GM10847 (cell line): ENCODE data around the gene LYPD8.

ENCODE experiments used
- POLR2A ChIP-seq: IDR thresholded peaks from 2 replicates; pipeline ENCODE4 v1.6.1; 2011; ENCODE audit not compliant: insufficient read length; ENCODE audit errors: extremely low read depth

The LYPD8 gene

DNA sequence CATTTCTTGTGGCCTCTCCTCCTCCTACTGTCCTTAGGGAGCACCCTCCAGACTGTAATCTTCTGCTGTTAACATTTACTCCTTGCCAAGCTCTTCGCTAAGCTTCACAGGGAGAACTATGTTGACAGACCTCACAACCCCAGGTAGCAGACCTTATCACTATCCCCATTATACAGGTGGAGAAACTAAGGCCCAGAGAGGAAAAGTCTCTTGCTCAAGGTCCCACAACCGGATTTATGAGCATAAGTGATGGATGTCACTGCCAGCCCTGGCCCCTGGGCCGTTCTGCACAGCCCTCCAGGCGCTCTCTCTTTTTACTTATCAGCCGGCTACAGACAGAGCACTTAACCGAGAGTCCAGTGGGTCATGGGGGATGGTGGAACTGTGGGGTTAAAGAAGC, 18.1 kb downstream of the LYPD8 start:
- no peak for TF ChIP-seq POLR2A

DNA sequence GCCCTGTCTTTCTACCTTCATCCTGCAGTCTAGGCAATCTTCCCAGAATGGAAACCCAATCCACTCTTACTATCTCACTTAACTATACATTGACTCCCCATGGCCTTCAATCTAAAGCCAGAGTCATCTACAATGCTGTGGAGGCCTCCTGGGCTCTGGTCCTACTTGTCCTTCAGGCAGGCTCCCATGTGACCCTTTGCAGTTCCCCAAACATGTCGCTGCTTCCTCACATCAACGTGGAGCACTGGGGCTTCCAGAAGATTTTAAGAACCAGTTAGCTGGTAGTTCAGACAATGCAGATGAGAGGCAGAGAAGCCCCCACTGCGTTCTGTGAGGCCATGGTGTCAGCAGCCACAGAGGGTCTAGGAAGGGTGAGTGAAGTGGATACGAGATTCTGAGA, 18.6 kb downstream of the LYPD8 start:
- TF ChIP-seq POLR2A = no peak

DNA sequence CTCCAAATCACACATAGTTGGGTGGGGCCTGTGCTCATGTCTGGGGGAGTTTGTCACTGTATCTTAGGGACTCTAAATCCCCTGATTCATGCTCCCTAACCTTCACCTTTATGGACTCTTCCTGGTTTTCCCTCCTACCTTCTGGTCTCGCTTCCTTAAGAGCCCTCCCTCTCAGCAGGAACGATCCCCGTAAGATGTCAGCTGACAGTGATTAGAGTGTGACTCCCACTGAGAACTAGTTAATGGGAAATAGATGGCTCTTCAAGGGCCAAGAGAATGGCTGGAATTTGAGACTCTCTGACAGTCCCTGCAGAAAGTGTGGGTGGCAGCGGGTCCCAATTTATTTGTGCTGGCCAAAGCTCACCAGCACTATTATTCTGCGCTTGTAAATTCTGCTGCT, 22.0 kb downstream of the LYPD8 start:
- no peak for TF ChIP-seq POLR2A

DNA sequence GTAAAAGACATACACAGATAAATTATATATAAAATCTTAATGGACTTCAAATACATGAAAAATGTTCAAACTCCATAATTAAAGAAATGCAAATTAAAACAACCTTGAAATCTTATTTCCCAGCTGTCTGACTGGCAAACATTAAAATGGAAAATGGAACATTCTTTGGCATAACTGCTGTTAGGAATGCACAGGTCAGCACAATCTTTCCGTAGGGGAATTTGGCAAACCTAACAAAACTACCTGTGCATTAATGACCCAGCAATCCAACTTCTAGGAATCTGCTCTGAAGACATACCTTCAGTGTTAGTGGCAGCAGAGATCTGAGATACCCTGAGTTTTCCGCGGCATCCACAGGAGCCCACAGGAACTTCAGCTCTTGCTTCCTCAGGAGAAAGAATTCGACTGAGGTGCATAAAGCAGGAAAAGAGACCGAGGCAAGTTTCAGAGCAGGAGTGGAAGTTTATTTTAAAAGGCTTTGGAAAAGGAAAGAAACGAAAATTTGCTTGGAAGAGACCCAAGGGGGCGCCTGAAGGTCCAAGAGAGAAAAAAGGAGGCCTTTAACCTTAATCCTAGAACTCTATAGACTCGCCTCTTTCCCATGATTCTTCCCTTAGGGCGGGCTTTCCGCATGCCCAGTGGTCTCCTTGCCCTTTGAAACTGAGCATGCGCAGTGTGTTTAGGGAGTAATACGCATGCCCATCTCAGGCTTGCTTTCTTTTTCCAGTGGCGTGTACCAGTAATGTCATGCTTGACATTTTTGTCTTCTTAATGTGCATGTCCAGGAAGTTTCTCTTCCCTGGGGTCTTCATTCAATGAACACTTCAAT, 24.8 kb downstream of the LYPD8 start:
- no peak for TF ChIP-seq POLR2A

DNA sequence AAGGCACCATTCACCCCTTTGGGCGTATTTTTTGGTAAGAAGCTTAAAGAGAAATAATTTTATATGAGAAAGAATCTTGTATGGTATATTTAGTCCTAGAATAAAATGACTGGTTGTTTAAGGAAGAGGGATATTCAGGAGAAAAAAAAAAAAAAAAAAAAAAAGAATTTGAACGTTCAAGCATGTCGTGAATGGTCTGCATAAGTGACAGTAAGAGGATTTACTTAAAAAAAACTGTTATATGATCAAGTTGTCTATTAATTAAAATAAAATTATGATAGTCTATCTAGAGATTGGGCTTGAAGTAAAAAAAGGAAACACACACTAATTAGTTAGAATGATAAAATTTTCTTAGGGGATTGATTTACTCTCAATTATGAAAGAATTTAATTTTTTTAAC, 41.3 kb downstream of the LYPD8 start:
- no peak for TF ChIP-seq POLR2A

DNA sequence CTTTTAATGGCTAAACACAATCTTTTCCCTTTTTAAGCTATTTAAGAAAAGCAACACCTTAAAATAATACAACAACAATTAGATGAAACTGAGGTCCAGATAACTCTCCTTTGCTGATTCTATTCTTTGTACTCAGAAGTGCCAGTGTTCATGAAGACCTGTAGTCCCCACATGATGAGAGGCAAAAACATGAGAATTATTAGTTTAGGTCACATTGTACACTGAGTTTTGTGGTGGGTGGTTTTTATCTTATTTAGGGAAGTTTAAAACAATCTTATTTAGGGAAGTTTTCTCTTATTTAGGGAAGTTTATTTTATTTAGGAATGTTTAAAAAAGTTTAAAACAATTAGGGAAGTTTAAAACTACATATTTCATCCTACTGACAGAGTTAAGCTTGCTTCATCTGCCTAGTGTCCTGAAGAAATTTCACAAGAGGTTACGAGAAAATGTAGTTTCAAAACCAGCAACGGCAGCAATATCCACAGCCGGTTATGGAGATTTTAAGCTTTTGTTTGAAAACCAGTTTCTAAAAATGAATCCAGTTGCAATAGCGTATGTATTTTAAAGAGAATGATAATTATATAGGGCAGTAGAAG, 45.2 kb downstream of the LYPD8 start:
- TF ChIP-seq POLR2A = no peak

DNA sequence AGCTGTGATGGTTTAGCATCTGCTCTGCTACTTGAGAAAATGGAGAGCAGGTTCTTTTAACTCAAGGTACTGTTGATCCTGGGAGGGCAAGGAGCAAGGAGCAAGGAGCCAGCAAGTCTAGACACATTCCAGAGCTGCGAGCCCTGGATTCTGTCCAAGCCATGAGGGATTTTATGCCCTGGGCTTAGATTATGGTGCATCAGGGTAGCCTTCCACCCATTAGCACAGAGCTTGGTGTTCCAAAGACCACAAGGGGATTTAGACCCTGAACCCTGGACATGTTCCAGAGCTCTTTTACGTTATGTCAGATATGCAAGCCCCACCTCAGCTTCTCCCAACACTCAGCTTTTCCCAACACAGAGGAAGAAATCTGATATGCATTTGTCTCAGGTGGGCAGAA, 51.0 kb downstream of the LYPD8 start:
- TF ChIP-seq POLR2A = no peak

DNA sequence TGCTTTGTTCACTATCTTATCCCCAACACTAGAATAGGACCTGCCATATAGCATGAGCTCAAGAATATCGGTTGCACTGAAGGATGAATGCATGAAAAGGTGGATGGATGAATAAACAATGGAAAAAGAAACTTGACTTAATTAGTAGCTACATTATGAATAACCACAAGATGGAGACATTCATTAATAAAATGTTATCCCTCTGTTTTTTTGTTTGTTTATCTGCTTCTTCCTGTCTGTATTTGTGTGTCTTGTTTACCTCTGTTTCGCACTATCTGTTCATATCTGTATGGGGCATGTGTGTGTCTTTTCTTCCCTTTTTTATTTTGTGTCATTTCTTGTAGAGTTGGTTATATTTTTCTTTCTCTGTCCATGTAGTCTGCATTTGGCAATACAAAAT, 51.9 kb downstream of the LYPD8 start:
- TF ChIP-seq POLR2A = no peak

DNA sequence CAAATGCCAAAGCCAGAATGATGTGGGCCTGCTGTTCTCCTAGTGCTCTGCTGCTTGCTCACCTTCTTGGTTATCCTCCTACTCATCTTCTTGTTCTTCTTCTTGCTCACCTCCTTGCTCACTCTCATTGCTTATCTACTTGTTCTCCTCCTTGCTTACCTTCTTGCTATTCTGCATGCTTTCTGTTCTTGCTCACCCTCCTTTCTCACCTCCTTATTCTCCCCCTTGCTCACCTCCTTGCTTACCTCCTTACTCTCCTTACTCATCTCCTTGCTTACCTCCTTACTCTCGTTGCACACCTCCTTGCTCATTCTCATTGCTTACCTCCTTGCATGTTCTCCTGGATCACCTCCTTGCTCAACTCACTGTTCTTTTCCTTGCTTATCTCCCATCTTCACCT, 52.8 kb downstream of the LYPD8 start, which contains the start of gene OR14I1:
TSS of gene OR14I1 (minus strand) at position 53 of the 400 bp plus-strand sequence.
- no peak for TF ChIP-seq POLR2A

DNA sequence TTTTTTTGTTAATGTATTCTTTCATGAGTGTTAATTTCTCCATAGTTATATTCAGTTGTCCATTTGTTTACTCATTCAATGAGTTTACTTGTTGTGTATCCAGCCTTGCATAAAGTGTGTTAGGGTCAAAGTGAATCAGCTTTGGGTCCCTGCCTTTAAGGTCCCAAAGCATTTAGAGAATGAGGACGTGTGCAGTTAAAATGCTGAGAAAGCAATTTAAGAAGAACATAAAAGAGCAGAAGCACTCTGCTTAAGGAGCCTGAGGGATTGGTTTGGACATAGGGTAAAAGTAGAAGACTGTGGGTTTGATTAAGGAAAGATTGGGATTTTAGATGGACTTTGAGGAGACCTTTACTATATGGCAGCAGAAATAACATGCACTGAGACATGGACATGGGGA, 56.5 kb downstream of the LYPD8 start:
- TF ChIP-seq POLR2A = no peak

DNA sequence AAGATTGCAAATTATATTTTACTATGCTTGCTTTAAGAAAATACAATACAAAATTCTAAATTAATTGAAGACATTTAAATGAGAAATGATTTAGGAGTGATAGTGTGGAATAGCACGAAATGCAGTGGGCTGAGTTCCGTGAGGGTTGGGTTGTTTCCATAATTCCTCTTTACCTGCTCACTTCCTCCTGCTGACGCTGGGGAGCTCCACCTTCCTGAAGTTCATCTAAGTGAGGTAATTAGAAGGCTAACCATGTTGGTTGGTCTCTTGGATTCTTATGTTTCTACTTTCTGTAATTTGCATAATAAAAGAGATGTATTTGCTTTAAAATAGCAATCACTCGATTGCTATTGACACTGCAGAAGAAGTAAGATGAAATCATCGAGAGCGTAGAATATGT, 57.7 kb downstream of the LYPD8 start:
- no peak for TF ChIP-seq POLR2A

DNA sequence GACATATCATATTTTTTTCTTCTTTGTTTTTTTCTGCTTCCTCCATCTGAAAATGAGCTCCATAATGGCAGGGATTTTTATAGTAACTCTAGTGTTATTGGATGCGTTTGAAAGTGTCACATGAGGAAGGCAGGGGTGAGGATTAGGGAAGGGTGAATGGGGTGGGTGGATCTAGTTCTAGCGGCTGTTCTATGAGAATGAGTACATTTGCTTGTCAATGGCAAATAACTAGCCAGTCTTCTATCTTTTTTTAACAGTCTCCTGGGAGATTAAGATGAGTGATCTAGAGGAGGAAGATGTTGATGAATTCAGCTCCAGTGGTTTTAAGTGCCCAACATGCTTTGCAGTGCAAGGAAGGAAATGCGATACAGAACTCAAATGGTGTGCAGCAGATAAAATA, 58.8 kb downstream of the LYPD8 start:
- no peak for TF ChIP-seq POLR2A

DNA sequence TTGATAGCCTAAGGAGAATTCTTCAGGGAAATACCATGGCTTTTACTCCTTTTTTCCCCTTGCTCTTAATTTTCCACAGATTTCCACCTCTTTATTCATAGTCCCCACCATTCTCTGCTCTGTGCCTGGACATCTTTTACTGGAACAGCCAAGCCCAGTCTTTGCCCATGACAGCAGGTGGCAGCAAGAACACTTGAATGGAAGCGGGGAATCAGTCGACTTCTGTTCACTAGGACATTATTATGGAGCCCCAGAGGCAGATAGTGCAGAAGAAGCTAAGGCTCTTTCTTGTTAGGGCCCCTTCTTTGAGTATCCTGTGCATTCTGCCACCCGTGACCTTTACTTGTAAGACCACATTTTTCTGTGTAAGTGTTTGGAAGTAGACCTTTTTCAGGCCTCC, 59.3 kb downstream of the LYPD8 start:
- TF ChIP-seq POLR2A = no peak

DNA sequence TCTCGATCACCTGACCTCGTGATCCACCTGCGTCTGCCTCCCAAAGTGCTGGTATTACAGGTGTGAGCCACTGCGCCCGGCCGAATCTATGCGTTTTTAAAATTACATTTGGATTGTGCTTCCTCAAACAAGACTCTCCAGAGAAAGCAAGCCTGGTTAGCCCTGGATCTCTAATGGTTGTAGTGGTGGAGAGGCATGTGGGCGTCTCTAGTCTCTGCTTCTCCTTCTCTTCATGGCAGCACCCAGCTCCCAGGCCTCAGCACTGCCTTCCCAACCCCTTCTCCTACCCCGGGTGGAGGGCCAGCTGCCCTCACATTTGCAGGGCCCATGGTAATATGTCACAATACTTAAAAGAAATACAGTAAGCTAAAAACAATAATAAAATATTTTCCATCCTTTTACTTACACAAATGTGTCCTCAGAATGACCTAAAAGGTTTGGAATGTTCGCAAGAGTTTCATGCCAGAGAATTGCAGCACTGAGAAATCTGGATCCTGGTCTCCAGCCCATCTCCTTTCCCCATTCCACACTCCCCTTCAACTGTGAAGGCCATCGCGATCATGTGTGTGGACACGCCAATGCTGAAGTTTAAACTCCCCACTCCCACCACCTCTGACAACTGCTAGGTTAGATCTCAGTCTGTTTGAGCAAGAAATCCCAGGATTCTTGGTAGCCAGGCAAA, 60.0 kb downstream of the LYPD8 start:
- TF ChIP-seq POLR2A = no peak

DNA sequence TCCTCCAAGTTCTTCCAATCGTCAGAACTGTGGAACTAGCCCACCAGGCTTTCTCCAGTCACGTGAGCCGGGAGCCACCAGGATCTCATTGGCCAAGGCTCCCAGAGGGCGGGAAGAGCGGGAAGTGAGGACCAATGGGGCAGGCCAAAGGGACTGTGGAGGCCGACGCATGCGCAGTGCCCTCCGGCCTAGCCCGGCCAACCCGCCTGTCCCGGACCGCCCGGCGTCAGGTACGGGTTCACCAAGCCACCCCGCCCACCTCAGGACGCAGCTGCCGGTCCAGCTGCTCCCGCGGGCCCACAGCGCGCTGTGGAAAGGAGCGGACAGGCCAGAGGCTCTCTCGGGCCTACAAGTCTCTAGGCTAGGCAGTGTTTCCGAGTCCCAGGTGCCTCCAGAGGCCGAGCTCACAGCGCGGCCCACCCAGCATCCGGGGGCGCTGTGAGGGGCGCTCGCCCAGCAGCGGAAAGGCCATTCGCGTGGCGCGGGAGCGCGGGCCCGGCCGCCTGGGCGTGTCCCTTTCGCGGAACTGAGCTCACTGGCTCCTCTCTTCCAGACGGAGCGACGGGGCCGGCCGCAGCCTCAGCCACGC, 63.9 kb downstream of the LYPD8 start:
- no peak for TF ChIP-seq POLR2A
